KG1 (cell line): ENCODE measurements around the gene APLF.

Experiments
- DNase-seq: peaks from one replicate; lab custom pipeline; 2025; lab: John Stamatoyannopoulos, UW

The APLF gene

GRCh38 chr2:68467077-68467960 lies at the start of gene APLF, which contains the start of gene FBXO48:
Gene APLF (plus strand): TSS chr2:68467585. CDS start chr2:68467732, 147 bp downstream.
Gene FBXO48 (minus strand): TSS chr2:68467294. CDS start chr2:68465145, 2,149 bp downstream.
- DNase-seq, result peak; percentile 96

DNA sequence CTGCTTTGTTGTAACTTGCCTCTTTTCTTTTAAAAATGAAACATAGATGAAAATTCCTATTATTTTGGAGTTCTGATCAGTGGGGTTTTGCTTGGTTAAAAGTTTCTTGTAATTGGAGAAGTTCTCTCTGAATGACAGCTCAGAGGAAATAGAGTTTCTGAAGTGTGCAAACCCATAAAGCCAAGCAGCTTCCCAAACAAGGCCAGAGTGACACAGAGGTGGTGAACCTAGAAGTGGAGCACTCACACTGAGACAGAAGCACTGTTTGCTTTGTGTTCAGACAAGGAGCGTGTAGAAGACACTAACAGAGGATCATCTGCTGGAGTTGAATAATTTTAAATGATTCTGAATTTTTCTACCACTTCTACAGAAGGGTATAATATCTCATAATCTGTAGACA lies 49.5 kb upstream of the APLF start:
- no peak for DNase-seq

DNA sequence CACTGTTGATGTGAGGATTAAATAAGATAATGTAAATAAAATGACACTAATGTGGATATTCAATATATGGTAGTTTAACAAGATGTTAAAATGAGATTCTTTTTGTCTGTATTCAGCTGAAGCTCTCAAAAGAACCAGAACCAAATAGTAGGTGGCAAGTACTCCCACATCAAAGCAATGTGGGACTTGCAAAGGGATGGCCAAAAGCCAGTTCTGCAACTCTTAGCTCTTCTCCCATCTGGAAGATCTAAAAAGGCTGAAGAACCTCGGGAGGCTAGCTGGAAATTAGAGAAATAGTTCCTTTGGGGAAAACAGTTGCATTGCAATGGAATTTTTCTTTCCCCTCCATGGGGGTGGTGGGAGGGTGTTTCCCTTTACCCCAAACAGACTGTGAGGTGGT lies 49.0 kb upstream of the APLF start:
- no peak for DNase-seq

DNA sequence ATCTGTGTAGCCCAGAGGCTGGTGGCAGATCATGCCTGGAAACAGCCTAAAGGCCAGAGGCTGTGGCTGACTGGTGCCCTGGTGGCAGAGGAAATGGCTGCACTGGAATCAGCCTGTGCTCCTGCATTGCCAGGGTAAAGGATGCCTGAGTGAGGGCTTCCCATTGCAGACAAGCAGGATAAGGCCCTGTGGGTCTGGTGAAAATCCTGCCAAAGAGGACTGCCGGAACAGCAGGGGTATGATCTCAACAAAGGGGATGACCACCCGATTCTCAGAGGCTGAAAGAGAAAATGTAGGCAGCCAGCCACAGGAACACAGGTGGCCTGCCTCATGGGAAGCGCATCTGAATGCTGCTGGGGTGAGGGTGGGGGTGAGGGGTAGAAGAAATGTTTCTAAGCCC lies 48.5 kb upstream of the APLF start:
- DNase-seq, result no peak

DNA sequence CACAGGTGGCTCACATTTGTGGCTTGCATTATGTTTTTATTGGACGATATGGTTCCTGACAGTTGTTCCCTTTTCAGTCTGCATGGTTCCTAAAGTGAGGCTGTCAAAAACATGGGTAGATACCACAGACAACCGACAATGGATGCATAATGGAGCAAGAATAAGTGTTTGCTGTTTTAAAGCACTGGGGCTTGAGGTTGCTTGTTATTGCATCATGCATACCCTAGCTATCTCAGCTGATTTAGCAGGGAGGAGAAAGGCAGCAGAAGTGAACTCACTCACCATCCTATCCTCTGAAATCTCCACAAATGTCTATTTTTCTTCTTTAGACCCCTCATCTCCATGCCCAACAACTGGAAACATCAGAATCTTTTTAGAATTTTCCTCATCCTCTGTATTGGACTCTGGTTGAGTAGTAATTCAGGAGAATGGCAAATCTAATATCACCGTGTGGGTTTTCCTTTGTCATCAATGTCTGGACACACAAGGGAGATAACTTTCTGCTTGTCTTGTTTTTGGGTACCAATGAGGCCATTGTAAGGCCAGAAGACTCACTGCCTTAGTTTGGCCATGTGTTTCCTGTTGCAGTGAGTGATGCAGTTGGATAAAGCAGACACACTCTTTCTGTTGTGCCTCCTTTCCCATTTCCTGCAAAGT lies 47.0 kb upstream of the APLF start:
- no peak for DNase-seq

DNA sequence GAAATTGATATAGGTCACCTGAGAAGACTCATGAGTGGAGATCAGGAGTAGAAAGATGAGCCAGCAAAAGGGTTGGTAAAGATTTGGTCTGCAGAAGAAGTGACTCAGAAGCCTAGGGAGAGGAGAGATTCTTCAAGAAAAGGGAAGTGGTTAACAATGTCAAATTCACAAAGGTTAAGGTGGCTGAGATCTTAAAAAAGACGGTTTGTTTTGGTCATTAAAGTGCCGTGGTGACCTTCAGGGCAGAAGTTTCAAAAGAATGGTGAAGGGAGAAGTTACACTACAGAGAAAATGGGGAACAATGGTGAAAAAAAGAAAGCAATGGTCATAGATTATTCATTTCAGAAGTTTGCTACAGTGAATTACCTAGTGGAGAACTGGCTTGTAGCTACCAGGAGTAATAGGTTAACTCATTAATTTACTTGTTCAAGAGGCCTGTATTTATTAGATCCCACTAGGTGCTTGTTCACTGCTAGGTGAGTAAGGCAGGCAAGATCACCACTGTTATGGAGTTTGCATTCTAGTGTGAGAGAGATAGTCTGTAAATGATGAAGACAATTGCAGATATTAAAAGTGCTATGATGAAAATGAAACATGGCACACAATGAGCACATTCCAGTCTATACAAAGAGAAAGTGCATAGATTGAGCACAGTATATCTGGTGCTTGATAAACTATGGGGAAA lies 43.3 kb upstream of the APLF start:
- peak; percentile 47 for DNase-seq

DNA sequence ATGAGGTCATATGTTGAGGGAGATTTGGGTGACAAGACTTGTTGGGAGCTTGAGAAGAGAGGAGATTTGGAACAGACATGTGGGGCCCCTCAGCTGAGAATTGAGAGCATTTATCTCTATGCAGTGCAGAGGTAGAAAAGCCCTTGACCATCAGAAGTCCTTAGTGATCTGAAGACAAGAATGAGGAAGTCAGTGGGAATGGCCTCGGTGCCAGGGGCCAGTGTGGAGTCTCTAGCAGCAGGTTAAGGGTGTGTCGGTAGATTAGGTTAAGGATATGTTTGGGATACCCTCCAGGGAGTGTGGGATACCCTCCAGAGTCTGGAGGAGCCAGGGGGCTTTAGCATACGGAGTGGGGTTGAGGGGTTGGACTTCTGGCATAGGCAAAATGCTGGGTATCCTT lies 41.9 kb upstream of the APLF start:
- DNase-seq, result no peak

DNA sequence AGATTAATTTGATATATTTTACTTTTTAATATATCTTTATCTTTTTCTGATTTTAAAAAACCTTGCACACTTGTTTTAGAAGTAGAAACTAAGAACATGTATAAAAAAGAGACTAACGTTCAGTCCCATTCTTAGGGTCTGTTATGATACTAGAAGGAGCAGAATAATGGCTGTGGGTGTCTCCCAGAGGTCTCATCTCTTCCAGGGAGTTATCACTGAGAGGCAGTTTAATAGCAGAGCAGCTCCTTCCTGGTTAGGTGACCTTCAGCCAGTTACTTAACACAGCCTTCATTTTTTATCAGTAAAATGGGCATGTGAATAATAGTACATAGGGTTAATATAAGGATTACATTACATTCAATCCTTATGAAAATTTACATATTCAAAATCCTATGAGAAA lies 40.9 kb upstream of the APLF start:
- no peak for DNase-seq

GRCh38 chr2:68426848-68427579 lies 40.4 kb upstream of the APLF start:
- no peak for DNase-seq

GRCh38 chr2:68428126-68428525 lies 39.3 kb upstream of the APLF start:
- DNase-seq, result no peak

DNA sequence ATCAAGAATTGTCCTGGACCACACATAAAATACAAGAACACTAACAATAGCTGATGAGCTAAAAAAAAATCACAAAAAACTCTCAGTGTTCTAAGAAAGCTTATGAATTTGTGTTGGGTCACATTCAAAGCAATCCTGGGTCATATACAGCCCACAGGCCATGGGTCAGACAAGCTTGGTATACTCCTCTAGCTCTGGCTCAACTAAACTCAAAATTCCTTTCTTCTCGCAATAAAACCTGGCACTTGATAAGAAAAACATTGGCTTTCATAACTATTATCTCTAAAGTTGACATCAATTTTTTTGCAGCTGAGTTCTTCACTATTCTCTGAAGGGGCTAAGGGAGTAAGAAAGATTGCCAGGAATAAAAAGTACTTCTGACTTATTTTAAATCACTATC lies 38.6 kb upstream of the APLF start:
- no peak for DNase-seq

DNA sequence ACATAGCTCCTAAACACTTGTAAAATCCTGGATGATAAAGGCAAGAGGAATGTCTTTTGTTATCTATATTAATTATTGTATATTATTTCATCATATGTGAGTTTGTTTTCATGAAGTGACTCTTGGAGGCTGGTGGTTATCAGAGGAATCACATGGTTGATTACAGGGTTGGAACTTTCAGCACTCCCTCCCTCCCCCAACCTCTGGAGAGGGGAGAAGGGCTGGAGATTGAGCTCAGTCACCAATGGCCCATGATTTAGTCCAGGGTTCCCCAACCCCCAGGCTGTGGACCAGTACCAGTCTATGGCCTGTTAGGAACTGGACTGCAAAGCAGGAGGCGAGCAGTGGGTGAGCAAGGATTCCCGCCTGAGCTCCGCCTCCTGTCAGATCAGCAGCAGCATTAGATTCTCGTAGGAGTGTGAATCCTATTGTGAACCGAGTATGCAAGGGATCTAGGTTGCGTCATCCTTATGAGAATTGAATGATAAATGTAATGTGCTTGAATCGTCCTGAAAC lies 38.0 kb upstream of the APLF start:
- DNase-seq, result no peak

DNA sequence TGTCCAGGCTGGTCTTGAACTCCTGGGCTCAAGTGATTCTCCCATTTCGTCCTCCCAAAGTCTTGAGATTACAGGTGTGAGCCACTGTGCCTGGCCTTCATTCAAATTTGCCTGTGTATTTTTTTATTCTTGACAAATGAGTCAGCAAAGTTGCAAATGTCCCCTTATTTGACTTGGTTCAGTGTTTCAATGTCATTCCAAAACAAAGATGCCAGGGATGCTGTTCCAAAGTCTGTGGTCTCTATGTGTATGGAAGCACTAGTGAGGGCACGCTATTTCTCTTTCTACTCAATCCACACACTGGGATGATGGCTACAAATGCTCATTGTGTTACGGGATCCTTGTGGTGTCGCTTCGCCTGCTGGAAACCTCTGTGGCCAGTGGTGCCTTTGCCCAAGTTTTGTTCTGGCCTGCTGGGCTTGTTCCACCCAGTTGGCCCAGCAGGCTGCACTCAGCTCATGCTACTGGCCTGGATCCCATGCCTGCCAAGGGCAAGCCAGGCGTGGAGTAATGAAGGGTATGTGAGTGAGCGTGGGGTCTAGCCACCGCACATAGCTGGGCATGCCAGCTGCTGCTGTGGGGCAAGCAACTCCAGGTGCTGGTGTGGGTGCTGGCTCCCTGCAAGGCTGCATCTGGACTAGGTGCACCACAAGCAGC lies 35.9 kb upstream of the APLF start:
- no peak for DNase-seq

DNA sequence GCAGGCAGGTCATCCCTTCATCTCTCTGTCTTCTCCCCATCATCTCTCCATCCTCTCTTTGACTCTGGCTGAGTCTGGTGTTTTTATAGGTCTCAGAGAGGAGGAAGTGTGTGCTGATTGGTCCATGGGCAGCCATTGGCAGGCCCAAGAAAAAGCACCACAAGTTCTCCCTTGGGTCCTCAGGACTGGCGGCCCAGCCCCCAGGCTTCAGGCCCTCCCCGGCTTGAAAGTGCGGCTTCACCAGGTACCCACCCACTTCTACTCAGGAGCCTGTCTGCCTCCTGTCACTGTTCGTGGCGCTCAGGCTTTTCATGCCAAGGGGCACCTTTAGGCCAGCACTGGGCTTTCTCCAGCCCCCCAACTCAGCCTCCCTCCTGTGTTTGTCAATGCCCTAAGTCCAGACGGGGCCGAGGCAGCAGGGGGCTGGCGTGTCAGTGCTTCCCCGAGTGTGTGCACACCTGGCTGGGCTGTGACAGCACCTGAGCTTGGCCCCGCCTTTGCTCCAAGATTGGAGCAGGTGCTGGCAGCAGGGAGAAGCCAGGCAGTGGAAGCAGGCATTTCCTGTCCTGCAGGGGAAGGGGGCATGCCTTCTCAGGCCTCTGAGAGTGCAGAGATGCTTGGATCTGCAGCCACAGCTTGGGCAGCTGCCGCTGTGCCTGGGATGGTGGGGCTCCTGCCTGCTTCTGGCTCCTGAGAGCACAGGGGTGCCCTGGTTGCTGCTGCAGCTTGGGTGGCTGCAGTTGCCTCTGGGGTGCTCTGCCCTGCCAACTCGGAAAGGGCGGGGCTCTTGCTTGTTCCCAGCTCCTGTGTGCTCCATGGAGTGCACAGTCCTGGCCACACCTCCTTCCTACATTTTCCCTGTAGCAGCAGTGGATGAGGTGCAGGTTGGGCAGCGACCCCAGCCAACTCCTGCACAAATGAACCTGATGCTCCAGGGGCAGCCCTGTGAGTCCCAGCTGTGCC lies 34.4 kb upstream of the APLF start:
- no peak for DNase-seq

GRCh38 chr2:68434981-68435380 lies 32.4 kb upstream of the APLF start:
- DNase-seq, result no peak

GRCh38 chr2:68435615-68436014 lies 31.8 kb upstream of the APLF start:
- no peak for DNase-seq

GRCh38 chr2:68436270-68436669 lies 31.1 kb upstream of the APLF start:
- no peak for DNase-seq

GRCh38 chr2:68438455-68439303 lies 28.7 kb upstream of the APLF start:
- DNase-seq, result no peak
